OCI-LY7 (cell line): ENCODE data around the gene WDR77.

ENCODE experiments used
- EZH2phosphoT487 ChIP-seq: fragments of 200-600 bp; sonication (generic); IDR thresholded peaks from 2 replicates; pipeline ENCODE4 v1.6.1; 2018; ENCODE audit warnings: low read depth, borderline replicate concordance, mild to moderate bottlenecking, mixed run types, antibody characterized with exemption, low read length, moderate library complexity, mixed read lengths
- TF ChIP-seq, protein P1 (sequence below): fragments of 200-600 bp; sonication (generic); conservative IDR thresholded peaks from 2 replicates; pipeline ENCODE4 v1.5.1; 2014; ENCODE audit warnings: mild to moderate bottlenecking, antibody characterized with exemption, low read length, moderate library complexity, mixed read lengths

GRCh38 chr1:111444031-111444430 lies 5.0 kb downstream of the WDR77 start:
- TF ChIP-seq, protein P1, sequence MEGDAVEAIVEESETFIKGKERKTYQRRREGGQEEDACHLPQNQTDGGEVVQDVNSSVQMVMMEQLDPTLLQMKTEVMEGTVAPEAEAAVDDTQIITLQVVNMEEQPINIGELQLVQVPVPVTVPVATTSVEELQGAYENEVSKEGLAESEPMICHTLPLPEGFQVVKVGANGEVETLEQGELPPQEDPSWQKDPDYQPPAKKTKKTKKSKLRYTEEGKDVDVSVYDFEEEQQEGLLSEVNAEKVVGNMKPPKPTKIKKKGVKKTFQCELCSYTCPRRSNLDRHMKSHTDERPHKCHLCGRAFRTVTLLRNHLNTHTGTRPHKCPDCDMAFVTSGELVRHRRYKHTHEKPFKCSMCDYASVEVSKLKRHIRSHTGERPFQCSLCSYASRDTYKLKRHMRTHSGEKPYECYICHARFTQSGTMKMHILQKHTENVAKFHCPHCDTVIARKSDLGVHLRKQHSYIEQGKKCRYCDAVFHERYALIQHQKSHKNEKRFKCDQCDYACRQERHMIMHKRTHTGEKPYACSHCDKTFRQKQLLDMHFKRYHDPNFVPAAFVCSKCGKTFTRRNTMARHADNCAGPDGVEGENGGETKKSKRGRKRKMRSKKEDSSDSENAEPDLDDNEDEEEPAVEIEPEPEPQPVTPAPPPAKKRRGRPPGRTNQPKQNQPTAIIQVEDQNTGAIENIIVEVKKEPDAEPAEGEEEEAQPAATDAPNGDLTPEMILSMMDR = no peak
- TF ChIP-seq EZH2phosphoT487 = no peak
